GM18951 (cell line): Measurements from ENCODE around the gene TNNT1.
"Not testable (repeated sequence)": the region's sequence is repeated elsewhere in the genome, so short reads cannot be mapped to it uniquely, and the experiment has no call there.

Experiments
- POLR2A ChIP-seq: IDR thresholded peaks from 4 replicates; pipeline ENCODE4 v1.6.1; 2011; ENCODE audit warnings: mild to moderate bottlenecking; ENCODE audit not compliant: insufficient read length, insufficient read depth; ENCODE audit errors: extremely low read depth
- in situ Hi-C: fragments of 300-500 bp; cut with MboI; formaldehyde crosslinking; loops from one replicate; pipeline ENCODE4 v1.12.0; 2022; ENCODE audit warnings: low sequenced_read_pairs, mixed read lengths, inconsistent platforms; ENCODE audit not compliant: unreplicated experiment

The TNNT1 gene

GRCh38 chr19:55158848-55159749 lies 10.1 kb upstream of the TNNT1 start:
- TF ChIP-seq POLR2A: no peak

GRCh38 chr19:55158423-55158822 lies 9.4 kb upstream of the TNNT1 start:
- no peak for TF ChIP-seq POLR2A
- in situ Hi-C loops: no loop called here

More at GRCh38 chr19:55158848-55159749, 10.1 kb upstream of the TNNT1 start:
- in situ Hi-C loops: no loop called here

- in situ Hi-C loops: no loop called here
- TF ChIP-seq POLR2A: no peak
Measured at GRCh38 chr19:55157064-55157908, 8.3 kb upstream of the TNNT1 start, which contains the start of gene TNNI3. Gene TNNI3, minus strand, starts transcription at chr19:55157732. Its CDS starts 143 bp downstream, at chr19:55157589.

GRCh38 chr19:55156202-55157063 lies 7.4 kb upstream of the TNNT1 start:
- TF ChIP-seq POLR2A: no peak
- in situ Hi-C loops: no loop called here

- in situ Hi-C loops: not testable (repeated sequence)
Measured at GRCh38 chr19:55155784-55156183, 6.8 kb upstream of the TNNT1 start.

- TF ChIP-seq POLR2A: no peak
- in situ Hi-C loops: no loop called here
Measured at GRCh38 chr19:55153652-55154264, 4.8 kb upstream of the TNNT1 start.

GRCh38 chr19:55152017-55152416 lies 3.0 kb upstream of the TNNT1 start:
- no peak for TF ChIP-seq POLR2A
- in situ Hi-C loops: no loop called here

- in situ Hi-C loops: no loop called here
- no peak for TF ChIP-seq POLR2A
Measured at GRCh38 chr19:55147545-55148251, 1.3 kb downstream of the TNNT1 start.

GRCh38 chr19:55146705-55147273 lies 2.2 kb downstream of the TNNT1 start:
- TF ChIP-seq POLR2A: no peak
- in situ Hi-C loops: no loop called here

GRCh38 chr19:55146078-55146704 lies 2.8 kb downstream of the TNNT1 start:
- in situ Hi-C loops: no loop called here
- no peak for TF ChIP-seq POLR2A

GRCh38 chr19:55145232-55145631 lies 3.8 kb downstream of the TNNT1 start:
- in situ Hi-C loops: no loop called here

More at GRCh38 chr19:55145232-55145631, 3.8 kb downstream of the TNNT1 start:
- TF ChIP-seq POLR2A: no peak
